GM12878 (cell line): ENCODE results near the gene TMEM191C. TPM values are rescaled to one million over a fixed set of nuclear protein-coding genes. Genes with fewer than 3 reads are reported as not detected.

Experiments used
- ATAC-seq: fragments of 200-7000 bp; cut with Tn5 transposase; 3 replicates; pipeline ENCODE4 v1.9.1; 2020; ENCODE audit warnings: mild to moderate bottlenecking, moderate library complexity
- BruUV-seq: library from RNA; stranded (reverse); fragments of 400-500 nt; replicated peaks from 2 replicates; lab custom pipeline; 2021; lab: Mats Ljungman, UMichigan
- CTCF ChIA-PET: fragments of 300-600 bp; sonication (Branson Sonifier 250); formaldehyde crosslinking; extraction: SDS; loops from one replicate; lab custom pipeline; 2021; ENCODE audit warnings: inconsistent platforms; lab: Yijun Ruan, JAX
- POLR2A ChIA-PET: fragments of 350-600 bp; formaldehyde crosslinking; extraction: SDS; loops from one replicate; lab custom pipeline; 2021; ENCODE audit warnings: inconsistent platforms; lab: Charles Lee
- RAD21 ChIA-PET: fragments of 300-600 bp; sonication (Branson Sonifier 250); formaldehyde crosslinking; loops from one replicate; lab custom pipeline; 2023; ENCODE audit warnings: antibody characterized with exemption; ENCODE audit not compliant: unreplicated experiment; lab: Charles Lee
- SMC1A ChIA-PET: fragments of 300-600 bp; sonication (Branson Sonifier 250); formaldehyde crosslinking; loops from one replicate; lab custom pipeline; 2023; ENCODE audit not compliant: unreplicated experiment, uncharacterized antibody; lab: Charles Lee
- DNase-seq: peaks from one replicate; pipeline ENCODE4 v3.0.0-alpha.2; 2011; ENCODE audit warnings: low read depth, low spot score
- FAIRE-seq: peaks from 3 replicates; lab custom pipeline; 2011; peaks lifted over from hg19 to GRCh38; lab: Jason Lieb, UNC
- H2AFZ ChIP-seq: 2 replicates; pipeline ENCODE4 v1.6.0; 2011; ENCODE audit warnings: low read depth, low read length, control low read depth; ENCODE audit not compliant: control insufficient read depth
- H3K27ac ChIP-seq: 2 replicates; pipeline ENCODE4 v1.5.1; 2011; ENCODE audit warnings: control low read depth; ENCODE audit not compliant: control insufficient read depth, insufficient read depth
- H3K27me3 ChIP-seq, 2 experiments: replicated peaks in 1 of 2; 2 replicates each; pipeline versions ENCODE4 v1.6.0 to v1.6.1; 2011; ENCODE audit warnings: low read length in 1 of 2; ENCODE audit not compliant: control insufficient read depth in 2 of 2, insufficient read depth in 2 of 2
- H3K36me3 ChIP-seq, 2 experiments: 2 replicates each; pipeline ENCODE4 v1.5.1; 2011; ENCODE audit warnings: low read length in 1 of 2; ENCODE audit not compliant: control insufficient read depth in 2 of 2, insufficient read depth in 2 of 2
- H3K4me1 ChIP-seq: 2 replicates; pipeline ENCODE4 v1.6.1; 2011; ENCODE audit warnings: mild to moderate bottlenecking, low read length, moderate library complexity, mixed read lengths; ENCODE audit not compliant: control insufficient read depth, insufficient read depth
- H3K4me2 ChIP-seq: 2 replicates; pipeline ENCODE4 v1.6.0; 2011; ENCODE audit warnings: control low read depth; ENCODE audit not compliant: control insufficient read depth, insufficient read depth
- H3K4me3 ChIP-seq: fragments of 200-600 bp; sonication (generic); 2 replicates; pipeline ENCODE4 v1.5.1; 2016
- H3K79me2 ChIP-seq: 2 replicates; pipeline ENCODE4 v1.6.0; 2011; ENCODE audit warnings: low read length; ENCODE audit not compliant: control insufficient read depth, insufficient read depth
- H3K9ac ChIP-seq: 2 replicates; pipeline ENCODE4 v1.8.0; 2011; ENCODE audit warnings: low read length, control low read depth, mixed read lengths; ENCODE audit not compliant: control insufficient read depth, insufficient read depth
- H3K9me3 ChIP-seq: replicated peaks from 3 replicates; pipeline ENCODE4 v1.5.1; 2011; ENCODE audit warnings: mild to moderate bottlenecking, low read length; ENCODE audit not compliant: control insufficient read depth, insufficient read depth
- H4K20me1 ChIP-seq: 2 replicates; pipeline ENCODE4 v1.6.0; 2011; ENCODE audit not compliant: control insufficient read depth, insufficient read depth
- CREM ChIP-seq: IDR thresholded peaks from 2 replicates; pipeline ENCODE4 v1.6.1; 2014; ENCODE audit warnings: antibody characterized with exemption, low read depth
- EGR1 ChIP-seq, 2 experiments: IDR thresholded peaks; 1 replicate in 1 of 2; 2 replicates in 1 of 2; pipeline ENCODE4 v1.6.1; 2011 to 2012; ENCODE audit warnings: low read depth in 2 of 2, low read length in 2 of 2, borderline replicate concordance in 1 of 2, mild to moderate bottlenecking in 1 of 2, moderate library complexity in 1 of 2
- ETV6 ChIP-seq, 2 experiments: fragments of 450-650 bp in 1 of 2; IDR thresholded peaks in 1 of 2; conservative IDR thresholded peaks in 1 of 2; 2 replicates each; pipeline ENCODE4 v1.6.1; 2014; ENCODE audit warnings: antibody characterized with exemption in 1 of 2, borderline replicate concordance in 1 of 2, low read depth in 1 of 2, mild to moderate bottlenecking in 1 of 2, moderate library complexity in 1 of 2
- JUND ChIP-seq: IDR thresholded peaks from 2 replicates; pipeline ENCODE4 v1.6.1; 2012; ENCODE audit warnings: low read depth, mild to moderate bottlenecking, low read length, improper control_type of control experiment, moderate library complexity
- POLR2A ChIP-seq: IDR thresholded peaks from 2 replicates; pipeline ENCODE4 v1.6.1; 2011; ENCODE audit warnings: low read depth, mild to moderate bottlenecking, low read length
- POLR2AphosphoS2 ChIP-seq: IDR thresholded peaks from 2 replicates; pipeline ENCODE4 v1.6.1; 2011; ENCODE audit warnings: low read depth, mild to moderate bottlenecking, low read length, improper control_type of control experiment, moderate library complexity
- POLR2AphosphoS5 ChIP-seq: IDR thresholded peaks from 2 replicates; pipeline ENCODE4 v1.6.1; 2011; ENCODE audit warnings: mild to moderate bottlenecking, low read length, inconsistent platforms
- SREBF1 ChIP-seq: IDR thresholded peaks from 2 replicates; pipeline ENCODE4 v1.6.1; 2012; ENCODE audit warnings: mild to moderate bottlenecking, low read length
- WGBS: methylation state at CpG from one replicate; pipeline ENCODE4 v1.1.6; 2016; ENCODE audit warnings: low lambda C conversion rate; ENCODE audit not compliant: insufficient replicate concordance, insufficient coverage; ENCODE audit errors: missing lambda C conversion rate; 5-methylcytosine and 5-hydroxymethylcytosine counted together
- in situ Hi-C: fragments of 300-500 bp; cut with MboI; formaldehyde crosslinking; loops from 9 replicates; pipeline ENCODE4 v1.14.3; 2018; ENCODE audit warnings: mixed read lengths
- intact Hi-C: fragments of 100-400 bp; cut with micrococcal nuclease; formaldehyde crosslinking; loops from one replicate; pipeline ENCODE4 v1.14.2; 2022; ENCODE audit not compliant: unreplicated experiment
- polyA plus RNA-seq, 11 experiments: library from polyadenylated mRNA; depleted of rRNA in 4 of 11; unstranded in 6 of 11; stranded (reverse) in 5 of 11; fragments of >200 nt; fragmentation: Nextera tagmentation in 4 of 11; fragmentation: Illumina TruSeq in 1 of 11; extraction: Ambion mirVana in 4 of 11; extraction: Trizol in 1 of 11; gene quantifications; 1 replicate in 1 of 11; 2 replicates in 10 of 11; pipeline versions ENCODE4 v1.2.1 to v1.2.3, GENCODE V29; 2011 to 2016; ENCODE audit warnings: inconsistent platforms in 2 of 11, missing spikeins in 2 of 11, low read depth in 1 of 11
- total RNA-seq, 4 experiments: library from RNA; depleted of rRNA in 3 of 4; stranded (reverse); fragments of >200 nt in 3 of 4; fragmentation: Illumina TruSeq in 1 of 4; extraction: Trizol in 1 of 4; gene quantifications; 2 replicates each; pipeline versions ENCODE4 v1.2.1 to v1.2.3, GENCODE V29; 2013 to 2021
- TF ChIP-seq, protein P1 (sequence below): IDR thresholded peaks from 2 replicates; pipeline ENCODE4 v1.6.1; 2011; ENCODE audit warnings: low read depth, low read length, improper control_type of control experiment, borderline replicate concordance

TMEM191C gene
- total and polyA plus RNA-seq, 10 of the 15 experiments (the other 5 are each of a cell fraction or from before 2014, with no cell fraction given): 0.03 to 1.9 (median 0.43) TPM

DNA sequence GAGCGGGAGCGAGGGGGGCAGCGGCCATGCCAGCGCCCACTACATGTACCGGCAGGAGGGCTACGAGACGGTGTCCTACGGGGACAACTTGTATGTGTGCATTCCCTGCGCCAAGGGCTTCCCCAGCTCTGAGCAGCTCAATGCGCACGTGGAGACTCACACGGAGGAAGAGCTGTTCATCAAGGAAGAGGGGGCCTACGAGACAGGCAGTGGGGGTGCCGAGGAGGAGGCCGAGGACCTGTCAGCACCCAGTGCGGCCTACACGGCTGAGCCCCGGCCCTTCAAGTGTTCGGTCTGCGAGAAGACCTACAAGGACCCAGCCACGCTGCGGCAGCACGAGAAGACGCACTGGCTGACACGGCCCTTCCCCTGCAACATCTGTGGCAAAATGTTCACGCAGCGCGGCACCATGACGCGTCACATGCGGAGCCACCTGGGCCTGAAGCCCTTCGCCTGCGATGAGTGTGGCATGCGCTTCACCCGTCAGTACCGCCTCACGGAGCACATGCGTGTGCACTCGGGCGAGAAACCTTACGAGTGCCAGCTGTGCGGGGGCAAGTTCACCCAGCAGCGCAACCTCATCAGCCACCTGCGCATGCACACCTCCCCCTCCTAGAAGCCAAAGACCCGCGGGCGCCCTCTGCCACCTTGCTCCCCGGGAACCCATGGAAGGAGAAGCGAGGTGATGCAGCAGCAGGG, 20.9 kb upstream of the TMEM191C start:
- H3K36me3 ChIP-seq: peaks cover 0 to 16% of the 10 kb centered on the region in 2 experiments; a peak in 3 of 4 replicates
- intact Hi-C loops (no loop called here), in situ Hi-C loops (no loop called here)
- FAIRE-seq (no peak), ATAC-seq (no peak), DNase-seq (no peak)
- no peak overlapping the region for H3K4me2 ChIP-seq
- no TSS peak for BruUV-seq
- no peak for TF ChIP-seq EGR1 (IDR thresholded peaks at IDR 0.05; ENCODE audit: borderline replicate concordance in 1 of 2, low read depth in 2 of 2, low read length in 2 of 2)
- TF ChIP-seq POLR2A: peak; percentile 41
- no peak overlapping the region for H3K9ac ChIP-seq
- RAD21 ChIA-PET: no interaction called here
- no peaks in the 10 kb centered on the region for H4K20me1 ChIP-seq
- H3K4me1 ChIP-seq: no peaks in the 10 kb centered on the region
- SMC1A ChIA-PET: no interaction called here
- no peak overlapping the region for H3K27ac ChIP-seq
- no peaks in the 10 kb centered on the region for H3K27me3 ChIP-seq
- CTCF ChIA-PET: no interaction called here
- H3K4me3 ChIP-seq: no peak overlapping the region
- H3K9me3 ChIP-seq: no peaks in the 10 kb centered on the region
- no peak overlapping the region for H2AFZ ChIP-seq
- H3K79me2 ChIP-seq: no peaks in the 10 kb centered on the region
- POLR2A ChIA-PET: no interaction called here
- whole genome bisulfite sequencing: 95% methylated on average over 45 of the region's 49 CpGs

DNA sequence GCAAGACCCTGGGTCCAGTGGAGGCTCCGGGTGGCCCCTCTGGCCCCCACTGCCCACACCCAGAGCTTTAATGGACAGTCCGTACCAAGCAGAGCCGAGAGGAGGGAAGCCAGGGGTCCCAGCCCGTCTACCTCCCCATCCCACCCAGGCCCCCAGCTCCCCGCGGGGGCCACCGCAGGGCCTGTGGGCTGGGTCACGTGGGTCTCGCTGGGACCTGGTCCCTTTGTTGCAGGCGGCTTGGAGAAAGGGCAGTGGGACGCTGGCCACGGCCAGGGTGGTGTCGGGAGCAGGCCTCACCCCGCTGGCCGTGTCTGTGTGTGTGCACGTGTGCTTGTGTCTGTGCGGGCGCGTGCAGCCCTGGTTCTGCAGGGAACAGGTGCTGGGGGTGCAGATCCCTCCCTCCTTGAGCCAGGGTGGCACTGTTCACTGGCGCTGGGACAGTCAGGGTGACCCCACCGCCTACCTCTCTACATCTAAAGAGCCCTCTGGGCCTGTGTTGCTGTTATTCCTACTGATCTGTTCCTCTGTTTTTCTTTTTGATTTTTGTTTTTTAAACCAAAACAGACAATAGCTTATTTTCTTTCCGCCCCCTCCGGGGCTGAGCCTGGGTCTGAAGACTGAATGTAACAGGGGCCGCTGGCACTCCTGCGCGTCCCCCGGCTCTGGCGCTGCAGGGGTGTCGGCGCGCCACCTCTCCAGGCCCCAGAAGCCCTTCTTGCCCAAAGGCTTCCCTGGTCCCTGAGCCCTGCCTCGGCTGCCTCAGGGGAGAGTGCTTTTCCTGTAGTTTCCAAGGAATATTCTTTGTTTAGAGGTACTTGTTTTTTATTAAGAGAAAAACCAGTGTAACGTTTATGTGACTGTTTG, 20.1 kb upstream of the TMEM191C start:
- Histone ChIP-seq H3K9me3 (no peaks in the 10 kb centered on the region), H2AFZ (no peak overlapping the region), H3K36me3 (peaks cover 0 to 16% of the 10 kb centered on the region in 2 experiments; a peak in 3 of 4 replicates), H3K79me2 (no peaks in the 10 kb centered on the region), H3K4me1 (no peaks in the 10 kb centered on the region), H3K27ac (no peak overlapping the region), H4K20me1 (no peaks in the 10 kb centered on the region), H3K9ac (no peak overlapping the region), H3K27me3 (no peaks in the 10 kb centered on the region), H3K4me3 (no peak overlapping the region), H3K4me2 (no peak overlapping the region)
- POLR2A ChIA-PET: no interaction called here
- RAD21 ChIA-PET: no interaction called here
- TF ChIP-seq ETV6 (conservative IDR thresholded peaks at IDR 0.05 in 1 of 2, IDR thresholded peaks at IDR 0.05 in 1 of 2; ENCODE audit: borderline replicate concordance in 1 of 2, low read depth in 1 of 2) (no peak), SREBF1 (no peak), CREM (no peak), JUND (no peak), POLR2AphosphoS2 (no peak), POLR2AphosphoS5 (no peak)
- TF ChIP-seq, protein P1, sequence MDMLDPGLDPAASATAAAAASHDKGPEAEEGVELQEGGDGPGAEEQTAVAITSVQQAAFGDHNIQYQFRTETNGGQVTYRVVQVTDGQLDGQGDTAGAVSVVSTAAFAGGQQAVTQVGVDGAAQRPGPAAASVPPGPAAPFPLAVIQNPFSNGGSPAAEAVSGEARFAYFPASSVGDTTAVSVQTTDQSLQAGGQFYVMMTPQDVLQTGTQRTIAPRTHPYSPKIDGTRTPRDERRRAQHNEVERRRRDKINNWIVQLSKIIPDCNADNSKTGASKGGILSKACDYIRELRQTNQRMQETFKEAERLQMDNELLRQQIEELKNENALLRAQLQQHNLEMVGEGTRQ: no peak
- FAIRE-seq: no peak
- CTCF ChIA-PET: no interaction called here
- ATAC-seq: no peak
- WGBS: 89% methylated on average over 26 of the region's 33 CpGs
- BruUV-seq: no TSS peak
- no peak for DNase-seq
- in situ Hi-C loops: no loop called here
- intact Hi-C loops: no loop called here
- SMC1A ChIA-PET: no interaction called here
